PC-3 (cell line): Measurements from ENCODE around the gene HKDC1.

Experiments used
- EZH2 ChIP-seq: fragments of 300-600 bp; sonication (generic); IDR thresholded peaks from one replicate; pipeline ENCODE4 v1.6.1; 2017; ENCODE audit warnings: antibody characterized with exemption, mild to moderate bottlenecking, low read length; ENCODE audit not compliant: unreplicated experiment
- TF ChIP-seq, protein P1 (sequence below): fragments of 300-600 bp; sonication (generic); conservative IDR thresholded peaks from 2 replicates; pipeline ENCODE4 v1.5.1; 2017; ENCODE audit warnings: antibody characterized with exemption, low read depth, mild to moderate bottlenecking, low read length

DNA sequence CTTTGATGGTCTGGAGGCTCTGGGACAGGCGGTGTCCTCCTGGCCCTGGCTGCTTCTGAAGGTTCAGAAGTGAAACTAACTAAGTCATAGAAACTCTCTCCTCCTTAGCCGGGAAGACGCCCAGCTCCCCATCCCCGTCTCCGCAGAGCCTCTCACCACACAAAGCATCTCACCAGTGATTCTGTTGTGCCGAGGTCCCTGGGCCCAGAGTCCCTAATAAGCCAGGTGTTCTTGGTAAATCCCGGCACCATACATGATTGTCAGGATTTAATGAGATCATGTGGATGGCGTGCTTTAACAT lies 9.4 kb downstream of the HKDC1 start:
- TF ChIP-seq, protein P1, sequence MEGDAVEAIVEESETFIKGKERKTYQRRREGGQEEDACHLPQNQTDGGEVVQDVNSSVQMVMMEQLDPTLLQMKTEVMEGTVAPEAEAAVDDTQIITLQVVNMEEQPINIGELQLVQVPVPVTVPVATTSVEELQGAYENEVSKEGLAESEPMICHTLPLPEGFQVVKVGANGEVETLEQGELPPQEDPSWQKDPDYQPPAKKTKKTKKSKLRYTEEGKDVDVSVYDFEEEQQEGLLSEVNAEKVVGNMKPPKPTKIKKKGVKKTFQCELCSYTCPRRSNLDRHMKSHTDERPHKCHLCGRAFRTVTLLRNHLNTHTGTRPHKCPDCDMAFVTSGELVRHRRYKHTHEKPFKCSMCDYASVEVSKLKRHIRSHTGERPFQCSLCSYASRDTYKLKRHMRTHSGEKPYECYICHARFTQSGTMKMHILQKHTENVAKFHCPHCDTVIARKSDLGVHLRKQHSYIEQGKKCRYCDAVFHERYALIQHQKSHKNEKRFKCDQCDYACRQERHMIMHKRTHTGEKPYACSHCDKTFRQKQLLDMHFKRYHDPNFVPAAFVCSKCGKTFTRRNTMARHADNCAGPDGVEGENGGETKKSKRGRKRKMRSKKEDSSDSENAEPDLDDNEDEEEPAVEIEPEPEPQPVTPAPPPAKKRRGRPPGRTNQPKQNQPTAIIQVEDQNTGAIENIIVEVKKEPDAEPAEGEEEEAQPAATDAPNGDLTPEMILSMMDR = no peak
- no peak for TF ChIP-seq EZH2
